Renal cortical epithelial cell (primary cell): ENCODE results near the gene ABCB10. TPM values are rescaled to one million over a fixed set of nuclear protein-coding genes. Genes with fewer than 3 reads are reported as not detected.

Experiments used
- DNase-seq: peaks from one replicate; pipeline ENCODE4 v3.0.0-alpha.2; 2011; ENCODE audit warnings: low read depth
- total RNA-seq: library from RNA; depleted of rRNA; stranded (reverse); fragments of >200 nt; gene quantifications from 2 replicates; pipeline ENCODE4 v1.2.3, GENCODE V29; 2014

Gene ABCB10
- total RNA-seq, 1 donor from 2014 or later = 16.4 TPM

DNA sequence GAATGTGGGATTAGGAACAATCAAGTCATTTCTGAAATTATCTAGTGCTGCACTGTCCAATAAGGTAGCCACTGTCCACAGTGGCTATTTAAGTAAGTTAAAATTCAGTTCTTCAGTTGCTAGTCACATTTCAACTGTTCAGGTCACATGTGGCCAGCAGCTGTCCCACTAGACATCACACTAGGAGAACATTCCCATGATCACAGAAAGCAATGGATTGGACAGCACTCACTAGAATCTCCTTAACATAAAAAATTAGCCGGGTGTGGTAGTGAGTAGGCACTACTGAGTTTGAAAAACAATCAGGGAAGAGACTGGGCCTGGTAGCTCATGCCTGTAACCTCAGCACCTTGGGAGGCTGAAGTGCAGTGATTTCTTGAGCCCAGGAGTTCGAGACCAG is 84.0 kb downstream of the ABCB10 start:
- DNase-seq = no peak

DNA sequence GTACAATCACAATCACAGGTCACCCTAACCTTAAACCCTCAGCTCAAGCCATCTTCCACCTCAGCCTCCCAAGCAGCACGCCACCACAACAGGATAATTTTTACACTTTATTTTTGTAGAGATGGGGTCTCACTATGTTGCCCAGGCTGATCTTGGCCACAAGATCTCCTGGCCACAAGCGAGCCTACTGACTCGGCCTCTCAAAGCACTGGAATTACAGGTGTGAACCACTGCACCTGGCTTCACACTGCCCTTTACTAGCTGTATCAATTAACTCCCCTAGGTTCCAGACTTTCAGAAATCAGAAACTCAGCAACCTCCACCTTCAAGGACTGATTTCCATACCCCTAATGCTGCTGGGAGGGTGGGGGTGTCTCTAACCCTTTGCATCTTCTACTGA is 87.3 kb downstream of the ABCB10 start:
- no peak for DNase-seq

DNA sequence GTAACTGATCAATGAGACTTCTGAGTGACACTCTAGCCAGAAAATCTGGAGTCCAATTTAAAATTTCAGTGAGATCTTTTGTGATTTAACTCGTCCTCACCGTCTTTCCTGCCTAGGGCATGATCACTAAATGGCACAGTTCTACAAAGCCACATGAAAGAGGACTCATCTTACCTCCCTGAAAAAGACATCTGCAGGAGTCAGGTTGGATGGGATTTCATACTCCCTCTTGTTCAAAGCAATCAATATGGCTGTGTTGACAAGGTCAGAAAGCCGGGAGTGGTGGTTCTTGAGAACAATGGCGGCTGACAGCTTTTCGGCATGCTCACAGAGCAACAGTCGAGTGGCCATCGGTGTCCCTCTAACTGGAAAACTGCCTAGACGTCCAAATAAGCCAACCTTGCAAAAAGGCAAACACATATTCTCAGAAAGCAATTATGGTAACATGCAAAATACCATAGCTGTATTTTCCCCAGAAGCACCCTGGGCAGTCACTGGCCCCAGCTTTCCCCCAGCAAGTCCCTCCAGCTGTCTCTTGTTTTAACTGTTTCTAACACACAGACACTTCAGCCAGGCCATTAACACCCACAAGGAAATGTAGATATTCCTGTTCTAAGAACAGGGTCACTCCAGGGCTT is 88.0 kb downstream of the ABCB10 start:
- DNase-seq = no peak

DNA sequence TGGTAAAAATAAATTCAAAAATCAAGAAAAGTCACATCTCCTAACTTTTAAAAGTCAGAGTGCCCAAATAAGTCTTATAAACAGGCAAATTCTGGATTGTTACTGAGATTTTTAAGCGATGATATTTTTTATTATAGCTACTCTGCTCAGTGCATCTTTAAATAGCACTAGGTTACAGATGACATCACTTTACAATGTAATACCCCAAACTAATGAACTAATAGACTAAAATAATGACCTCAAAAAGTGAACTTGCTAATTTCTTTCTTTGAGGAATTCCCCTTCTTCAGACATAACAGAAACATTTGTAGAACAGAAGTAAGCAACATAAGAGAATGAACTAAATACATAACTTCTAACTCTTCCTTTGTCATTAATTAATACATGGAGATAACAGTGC is 91.6 kb downstream of the ABCB10 start:
- no peak for DNase-seq

Other genes with a start within 250 kb of the ABCB10 start
- gene CCSAP, start 215.7 kb downstream of the ABCB10 start, total RNA-seq = 5.5 and 5.6 TPM in 2 replicates
- 0.10 TPM in 1 of 2 replicates, not detected in the other for gene ACTA1, start 124.6 kb downstream of the ABCB10 start, total RNA-seq
- gene NUP133, start 50.4 kb downstream of the ABCB10 start, total RNA-seq = 43.2 and 47.5 TPM in 2 replicates
- 15.7 and 24.8 TPM in 2 replicates for gene TAF5L, start 67.4 kb upstream of the ABCB10 start, total RNA-seq
- 13.4 and 15.6 TPM in 2 replicates for gene URB2, start 67.5 kb upstream of the ABCB10 start, total RNA-seq